Thymus (tissue), 11 donors: ENCODE results near the gene PALD1. TPM values are rescaled to one million over a fixed set of nuclear protein-coding genes. Genes with fewer than 3 reads are reported as not detected.

Experiments
- DNase-seq, 9 donors: peaks; one replicate each; pipeline ENCODE4 v3.0.0-alpha.2; 2013; ENCODE audit warnings: low spot score in 9 of 9, low read depth in 6 of 9, missing footprints in 1 of 9
- H3K27ac ChIP-seq, 2 donors: one replicate each; pipeline ENCODE4 v1.5.1; 2013; ENCODE audit warnings: control low read depth in 1 of 2, low read depth in 1 of 2, low read length in 1 of 2, mild to moderate bottlenecking in 1 of 2, moderate library complexity in 1 of 2
- H3K27me3 ChIP-seq, 2 donors: one replicate each; pipeline ENCODE4 v1.5.1; 2013; ENCODE audit warnings: low read length in 1 of 2; ENCODE audit not compliant: control insufficient read depth in 2 of 2, insufficient read depth in 1 of 2
- H3K36me3 ChIP-seq, 2 donors: one replicate each; pipeline ENCODE4 v1.5.1; 2013; ENCODE audit warnings: low read length in 1 of 2, mild to moderate bottlenecking in 1 of 2, moderate library complexity in 1 of 2; ENCODE audit not compliant: control insufficient read depth in 2 of 2, insufficient read depth in 2 of 2
- H3K4me1 ChIP-seq, 2 donors: one replicate each; pipeline ENCODE4 v1.5.1; 2013; ENCODE audit warnings: low read length in 2 of 2; ENCODE audit not compliant: control insufficient read depth in 2 of 2, insufficient read depth in 2 of 2
- H3K4me3 ChIP-seq, 2 donors: one replicate each; pipeline ENCODE4 v1.5.1; 2013; ENCODE audit warnings: low read length in 2 of 2, control low read depth in 1 of 2, mild to moderate bottlenecking in 1 of 2
- H3K9me3 ChIP-seq, 2 donors: one replicate each; pipeline ENCODE4 v1.5.1; 2013; ENCODE audit warnings: low read length in 1 of 2, mild to moderate bottlenecking in 1 of 2; ENCODE audit not compliant: control insufficient read depth in 2 of 2, insufficient read depth in 1 of 2
- WGBS: extraction: QIAGEN DNeasy Blood & Tissue Kit; methylation state at CpG from one replicate; pipeline ENCODE4 v1.1.7; 2013; 5-methylcytosine and 5-hydroxymethylcytosine counted together
- polyA plus RNA-seq: library from polyadenylated mRNA; stranded (reverse); fragments of 200-250 nt; gene quantifications from one replicate; pipeline ENCODE4 v1.2.3, GENCODE V29; 2013
- total RNA-seq: library from RNA; stranded (reverse); fragments of 120-200 nt; gene quantifications from one replicate; pipeline ENCODE4 v1.2.4, GENCODE V29; 2013
- donor health status: healthy.

The PALD1 gene
- total and polyA plus RNA-seq, 2 donors, result 7.3 to 10.3 TPM

DNA sequence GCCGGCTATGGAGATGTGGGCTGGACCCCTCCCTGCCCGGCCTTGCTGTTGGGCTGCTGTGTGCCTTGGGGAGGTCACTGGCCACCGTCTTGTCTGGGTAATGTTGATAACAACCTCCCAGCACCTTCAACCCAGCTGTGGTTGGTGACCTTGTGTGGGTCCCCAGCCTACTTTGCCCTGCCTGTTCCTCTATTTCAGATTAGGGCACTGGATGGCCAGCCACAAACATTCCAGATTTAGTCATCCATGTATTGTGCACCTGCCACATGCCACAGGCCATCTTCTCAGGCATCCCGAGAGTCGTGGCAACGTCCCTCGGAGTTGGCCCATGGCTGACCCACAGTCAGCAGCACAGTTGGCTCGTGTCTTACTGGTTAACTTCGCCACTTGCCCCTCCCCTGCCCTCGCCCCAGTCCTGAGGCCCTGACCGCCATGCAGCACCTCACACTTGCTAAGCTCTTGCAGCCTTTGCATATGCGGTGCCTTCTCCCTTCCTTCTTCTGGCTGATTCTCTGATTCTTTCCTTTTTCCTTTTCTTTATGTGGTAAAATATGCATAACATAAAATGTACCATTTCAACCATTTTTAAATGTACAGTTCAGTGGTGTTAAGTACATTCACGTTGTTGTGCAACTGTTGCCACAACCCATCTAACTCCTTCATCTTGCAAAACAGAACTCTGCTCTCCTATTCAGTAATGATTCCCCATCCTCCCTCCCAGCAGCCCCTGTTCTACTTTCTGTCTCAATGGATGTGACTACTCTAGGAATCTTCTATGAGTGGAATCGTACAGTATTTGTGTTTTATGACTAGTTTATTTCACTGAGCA is 63.4 kb downstream of the PALD1 start:
- Histone ChIP-seq H3K9me3 (peaks cover 0 to 3% of the 10 kb centered on the region in 2 donors), H3K4me3 (no peak overlapping the region), H3K4me1 (peaks cover 0 to 3% of the 10 kb centered on the region in 2 donors), H3K27ac (no peak overlapping the region), H3K36me3 (no peaks in the 10 kb centered on the region), H3K27me3 (no peaks in the 10 kb centered on the region)
- no peak for DNase-seq
- 97% methylated on average over 14 of the region's 14 CpGs for WGBS

DNA sequence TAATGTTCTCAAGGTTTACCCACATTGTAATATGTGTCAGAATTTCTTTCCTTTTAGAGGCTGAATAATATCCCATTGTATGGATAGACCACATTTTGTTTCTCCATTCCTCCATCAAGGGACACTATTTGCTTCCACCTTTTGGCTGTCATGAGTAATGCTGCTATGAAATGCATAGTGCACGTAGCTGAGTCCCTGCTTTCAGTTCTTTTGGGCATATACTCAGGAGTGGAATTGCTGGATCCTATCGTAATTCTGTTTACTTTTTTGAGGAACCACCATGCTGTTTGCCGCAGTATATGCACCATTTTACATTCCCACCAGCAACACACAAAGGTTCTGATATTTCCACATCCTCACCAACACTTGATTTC is 64.0 kb downstream of the PALD1 start:
- Histone ChIP-seq H3K27ac (no peak overlapping the region), H3K27me3 (no peaks in the 10 kb centered on the region), H3K4me1 (peaks cover 0 to 3% of the 10 kb centered on the region in 2 donors), H3K4me3 (no peak overlapping the region), H3K36me3 (peaks cover 0 to 2% of the 10 kb centered on the region in 2 donors), H3K9me3 (peaks cover 0 to 3% of the 10 kb centered on the region in 2 donors)
- WGBS, result 94% methylated on average over 3 of the region's 3 CpGs
- DNase-seq, result no peak

DNA sequence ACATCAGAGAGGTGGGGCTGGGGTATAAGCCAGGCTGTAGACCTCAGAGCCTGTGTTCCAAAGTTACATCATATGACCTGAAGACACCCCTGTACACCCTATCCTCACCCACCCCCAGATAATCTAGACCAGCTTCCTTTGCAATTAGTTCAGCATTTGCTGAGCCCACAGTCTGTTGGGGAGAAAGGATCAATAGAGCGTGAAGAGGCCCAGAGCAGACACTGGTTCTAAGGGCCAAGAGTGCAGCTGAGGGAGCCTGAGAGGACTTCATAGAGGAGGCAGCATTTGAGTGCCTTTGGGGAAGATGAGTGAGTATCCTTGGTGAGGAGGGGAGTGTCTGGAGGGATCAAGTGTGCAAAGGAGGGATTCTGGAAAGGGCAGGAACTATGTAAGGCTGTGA is 65.3 kb downstream of the PALD1 start:
- Histone ChIP-seq H3K4me1 (peaks cover 0 to 3% of the 10 kb centered on the region in 2 donors), H3K9me3 (peaks cover 0 to 3% of the 10 kb centered on the region in 2 donors), H3K27ac (no peak overlapping the region), H3K4me3 (no peak overlapping the region), H3K27me3 (no peaks in the 10 kb centered on the region), H3K36me3 (peaks cover 0 to 3% of the 10 kb centered on the region in 2 donors)
- WGBS, result 98% methylated on average over 1 of the region's 1 CpG
- no peak for DNase-seq

DNA sequence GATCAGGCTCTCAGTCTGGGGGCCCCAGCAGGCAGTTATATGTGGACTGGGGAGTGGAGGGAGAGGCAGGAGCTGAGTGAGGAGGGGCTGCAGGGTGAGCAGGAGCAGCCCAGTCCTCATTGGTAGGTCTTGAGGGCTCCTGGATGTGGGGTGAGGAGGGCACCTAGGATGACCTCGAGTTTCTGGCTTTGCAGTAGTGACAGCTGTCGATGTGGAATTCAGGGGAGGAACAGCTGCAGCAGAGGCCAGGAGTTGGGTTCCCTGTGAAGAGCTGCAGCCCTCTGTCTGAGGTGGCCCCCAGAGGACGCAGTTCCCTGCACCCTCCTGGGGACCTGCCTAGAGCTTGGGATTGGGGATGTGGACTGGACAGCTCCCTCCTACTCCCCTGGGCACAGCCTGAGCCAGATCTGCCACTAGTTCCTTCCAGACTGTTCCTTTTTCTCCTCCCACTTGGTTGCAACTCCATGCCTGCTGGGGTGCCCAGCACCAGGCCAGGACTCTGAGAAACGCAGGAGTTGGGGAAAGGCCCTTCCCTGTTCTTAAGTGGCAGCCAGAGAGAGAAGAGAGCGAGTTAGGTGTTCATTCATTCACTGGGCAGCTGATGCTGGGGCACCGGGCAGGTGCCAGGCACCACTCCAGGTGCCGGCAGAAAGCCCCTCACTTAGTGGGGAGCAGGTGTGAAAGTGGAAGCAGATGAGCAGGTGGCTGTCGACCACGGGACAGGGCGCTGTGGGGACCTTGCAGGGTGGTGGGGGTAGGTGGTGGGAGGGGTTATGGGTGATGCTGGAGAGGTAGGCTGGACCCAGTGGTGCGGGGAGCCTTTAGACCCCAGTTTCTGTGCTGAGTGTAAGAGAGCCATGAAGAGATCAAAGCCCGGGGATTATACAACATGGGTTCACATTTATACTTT is 66.1 kb downstream of the PALD1 start:
- H3K27me3 ChIP-seq, result no peaks in the 10 kb centered on the region
- no peak for DNase-seq
- 87% methylated on average over 12 of the region's 12 CpGs for WGBS
- peaks cover 0 to 3% of the 10 kb centered on the region in 2 donors for H3K4me1 ChIP-seq
- peaks cover 0 to 3% of the 10 kb centered on the region in 2 donors for H3K36me3 ChIP-seq
- H3K9me3 ChIP-seq, result peaks cover 0 to 3% of the 10 kb centered on the region in 2 donors
- no peak overlapping the region for H3K27ac ChIP-seq
- H3K4me3 ChIP-seq, result no peak overlapping the region

DNA sequence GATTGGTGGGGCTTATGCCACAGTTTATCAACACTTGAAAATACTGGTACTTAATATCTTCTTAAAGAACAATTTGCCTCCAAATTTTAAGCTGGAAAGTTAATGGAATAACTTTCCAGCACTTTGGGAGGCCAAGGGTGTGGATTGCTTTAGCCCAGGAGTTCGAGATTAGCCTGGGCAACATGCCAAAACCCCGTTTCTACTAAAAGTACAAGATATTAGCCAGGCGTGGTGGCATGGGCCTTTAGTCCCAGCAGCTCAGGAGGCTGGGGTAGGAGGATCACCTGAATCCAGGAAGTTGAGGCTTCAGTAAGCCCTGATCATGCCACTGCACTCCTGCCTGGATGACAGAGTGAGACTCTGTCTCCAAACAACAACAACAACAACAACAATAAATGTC is 68.0 kb downstream of the PALD1 start:
- DNase-seq, result no peak

DNA sequence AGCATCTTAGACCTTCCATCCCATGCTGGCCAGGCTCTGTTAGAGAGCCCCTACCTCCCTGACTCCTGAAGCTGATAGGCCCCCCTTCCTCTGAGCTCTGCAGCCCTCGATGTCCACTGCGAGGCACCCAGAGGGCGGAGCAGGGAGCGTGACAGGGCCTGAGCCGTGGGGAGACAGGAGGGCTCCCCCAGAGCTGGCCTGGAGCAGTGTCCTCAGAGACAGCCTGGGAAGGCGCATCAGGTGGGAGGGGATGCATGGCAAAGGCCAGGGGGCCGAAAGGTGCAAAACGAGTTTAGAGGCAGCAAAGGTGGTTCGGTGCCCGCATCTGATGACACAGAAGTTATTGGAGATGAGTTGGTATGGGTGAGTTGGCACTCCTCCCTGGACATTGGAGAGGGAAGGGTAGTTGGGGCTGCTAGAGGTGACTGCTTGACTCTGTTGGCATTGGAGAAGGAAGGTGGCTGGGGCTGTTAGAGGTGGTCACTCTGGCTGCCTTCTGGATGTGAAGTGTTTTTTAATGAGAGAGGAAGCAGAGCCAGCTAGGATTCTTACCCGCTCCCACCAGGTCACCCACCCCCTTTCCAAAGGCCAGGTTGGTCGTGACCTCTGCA is 70.9 kb downstream of the PALD1 start:
- Histone ChIP-seq H3K4me1 (peaks cover 0 to 14% of the 10 kb centered on the region in 2 donors), H3K27me3 (no peaks in the 10 kb centered on the region), H3K27ac (no peak overlapping the region), H3K36me3 (peaks cover 0 to 6% of the 10 kb centered on the region in 2 donors), H3K9me3 (peaks cover 0 to 3% of the 10 kb centered on the region in 2 donors), H3K4me3 (no peak overlapping the region)
- no peak for DNase-seq
- WGBS, result 90% methylated on average over 12 of the region's 12 CpGs

More for the DNA sequence above, 68.0 kb downstream of the PALD1 start:
- Histone ChIP-seq H3K9me3 (peaks cover 0 to 3% of the 10 kb centered on the region in 2 donors), H3K36me3 (peaks cover 0 to 3% of the 10 kb centered on the region in 2 donors), H3K27ac (no peak overlapping the region), H3K4me3 (no peak overlapping the region), H3K4me1 (peaks cover 0 to 9% of the 10 kb centered on the region in 2 donors), H3K27me3 (no peaks in the 10 kb centered on the region)
- 84% methylated on average over 3 of the region's 3 CpGs for WGBS

DNA sequence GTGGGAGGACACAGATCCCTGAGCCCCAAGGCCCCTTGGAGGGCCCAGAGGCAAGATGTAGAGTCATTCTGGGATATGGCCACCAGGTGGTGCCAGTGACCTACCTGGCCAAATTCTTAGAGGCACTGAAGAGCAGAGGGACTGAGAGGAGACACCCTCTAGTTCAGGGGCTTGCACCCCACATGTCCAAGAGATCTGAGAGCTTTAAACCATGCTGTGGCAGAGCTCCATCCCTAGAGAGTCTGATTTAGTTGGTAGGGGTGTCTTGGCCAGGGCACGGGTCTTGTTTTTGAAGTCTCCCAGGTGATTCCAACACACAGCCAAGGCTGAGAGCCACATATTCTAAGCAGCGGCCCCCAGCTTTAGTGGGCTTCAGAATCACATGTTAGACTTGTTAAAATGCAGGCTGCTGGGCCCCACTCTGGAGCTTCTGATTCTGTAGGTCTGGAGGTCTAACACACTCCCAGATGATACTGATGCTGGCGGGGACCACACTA is 71.4 kb downstream of the PALD1 start:
- WGBS, result 96% methylated on average over 3 of the region's 3 CpGs
- Histone ChIP-seq H3K9me3 (peaks cover 0 to 3% of the 10 kb centered on the region in 2 donors), H3K27me3 (no peaks in the 10 kb centered on the region), H3K27ac (no peak overlapping the region), H3K4me1 (peaks cover 0 to 11% of the 10 kb centered on the region in 2 donors), H3K36me3 (peaks cover 0 to 6% of the 10 kb centered on the region in 2 donors), H3K4me3 (no peak overlapping the region)
- DNase-seq, result peak in 8 of 9 donors; percentile 40 to 82 (median 64)

DNA sequence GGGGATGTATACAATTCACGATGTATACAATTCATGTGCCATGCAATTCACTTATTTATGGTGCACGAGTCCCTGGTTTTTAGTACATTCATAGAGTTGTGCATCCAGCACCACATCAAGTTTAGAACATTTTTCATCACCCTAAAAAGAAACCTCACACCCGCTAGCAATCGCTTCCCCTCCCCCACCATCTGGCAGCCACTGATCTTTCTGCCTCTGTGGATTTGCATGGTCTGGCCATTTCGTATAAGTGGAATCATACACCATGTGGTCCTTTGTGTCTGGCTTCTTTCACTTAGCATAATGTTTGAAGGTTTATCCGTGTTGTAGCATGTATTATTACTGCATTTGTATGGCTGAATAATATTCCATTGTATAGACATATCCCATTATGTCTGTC is 71.9 kb downstream of the PALD1 start:
- no peak for DNase-seq
- peaks cover 0 to 11% of the 10 kb centered on the region in 2 donors for H3K4me1 ChIP-seq
- no peak overlapping the region for H3K4me3 ChIP-seq
- H3K36me3 ChIP-seq, result peaks cover 0 to 6% of the 10 kb centered on the region in 2 donors
- 95% methylated on average over 6 of the region's 6 CpGs for WGBS
- no peaks in the 10 kb centered on the region for H3K27me3 ChIP-seq
- H3K27ac ChIP-seq, result no peak overlapping the region
- peaks cover 0 to 3% of the 10 kb centered on the region in 2 donors for H3K9me3 ChIP-seq
